Astrocyte of the spinal cord (primary cell): ENCODE results near the gene CAPN13.

Source experiments
- DNase-seq: peaks from one replicate; pipeline ENCODE4 v3.0.0; 2011; ENCODE audit warnings: low read depth, low spot score
- H3K4me3 ChIP-seq: 2 replicates; pipeline ENCODE4 v1.5.1; 2011; ENCODE audit warnings: low read depth, mild to moderate bottlenecking, low read length, moderate library complexity
- CTCF ChIP-seq: IDR thresholded peaks from 2 replicates; pipeline ENCODE4 v1.5.1; 2012; ENCODE audit warnings: low read depth, mild to moderate bottlenecking, low read length, inconsistent platforms
- in situ Hi-C: cut with HindIII; loops from 2 replicates; pipeline ENCODE4 v1.10.0; 2017; ENCODE audit warnings: low sequenced_read_pairs

Gene CAPN13

GRCh38 chr2:30691948-30692828, 115.1 kb downstream of the CAPN13 start:
- TF ChIP-seq CTCF = peak; percentile 36
- no peak for DNase-seq
- H3K4me3 ChIP-seq = no peak overlapping the region
- in situ Hi-C loops = no loop called here

- no peak overlapping the region for H3K4me3 ChIP-seq
- DNase-seq = no peak
- no peak for TF ChIP-seq CTCF
- in situ Hi-C loops = no loop called here
Observed at GRCh38 chr2:30691091-30691947, 115.9 kb downstream of the CAPN13 start.

- no peak for DNase-seq
- in situ Hi-C loops = no loop called here
- TF ChIP-seq CTCF = no peak
- no peak overlapping the region for H3K4me3 ChIP-seq
Observed at GRCh38 chr2:30690126-30690561, 117.1 kb downstream of the CAPN13 start.

GRCh38 chr2:30689496-30690125, 117.6 kb downstream of the CAPN13 start:
- in situ Hi-C loops = no loop called here
- TF ChIP-seq CTCF = no peak
- no peak overlapping the region for H3K4me3 ChIP-seq
- DNase-seq = no peak

GRCh38 chr2:30688956-30689401, 118.3 kb downstream of the CAPN13 start:
- in situ Hi-C loops = no loop called here
- H3K4me3 ChIP-seq = no peak overlapping the region
- no peak for TF ChIP-seq CTCF
- DNase-seq = no peak

- in situ Hi-C loops = no loop called here
- no peak for TF ChIP-seq CTCF
- no peak overlapping the region for H3K4me3 ChIP-seq
- no peak for DNase-seq
Observed at GRCh38 chr2:30686669-30687068, 120.6 kb downstream of the CAPN13 start.
